ENCODE results near the gene NPY4R2.
"Not testable (repeated sequence)": the region's sequence is repeated elsewhere in the genome, so short reads cannot be mapped to it uniquely, and the experiment has no call there.

The NPY4R2 gene

GRCh38 chr10:47932824-47933223, 14.4 kb downstream of the NPY4R2 start:
- in situ Hi-C loops (cut with HindIII; ENCODE audit: low sequenced_read_pairs), result not testable (repeated sequence)

- in situ Hi-C loops (cut with HindIII; ENCODE audit: low sequenced_read_pairs), result not testable (repeated sequence)
Measured at GRCh38 chr10:47933462-47933861, 15.0 kb downstream of the NPY4R2 start.

DNA sequence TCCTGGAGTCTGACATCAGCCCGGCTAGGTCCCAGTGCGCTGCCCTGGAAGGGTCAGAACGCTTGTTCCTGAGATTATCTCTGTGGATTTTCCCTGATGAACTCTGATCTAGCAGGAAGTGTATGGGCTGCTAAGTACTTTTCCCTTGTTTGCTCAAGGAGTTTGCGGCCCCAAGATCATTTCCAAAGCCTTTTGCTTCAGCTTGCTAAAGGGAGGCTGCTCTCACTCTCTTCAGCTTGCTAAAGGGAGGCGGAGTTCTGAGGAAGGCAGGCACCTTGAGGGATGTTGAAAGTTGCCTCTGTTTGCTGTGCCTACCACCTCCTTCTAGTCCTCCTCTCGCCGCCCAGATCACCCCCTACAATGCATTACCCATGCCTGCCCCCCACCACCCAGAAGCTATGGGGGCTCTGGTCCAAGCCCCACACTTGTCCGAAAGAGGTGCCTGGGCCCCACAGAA, 18.3 kb downstream of the NPY4R2 start:
- in situ Hi-C loops (cut with HindIII; ENCODE audit: low sequenced_read_pairs), result not testable (repeated sequence)

DNA sequence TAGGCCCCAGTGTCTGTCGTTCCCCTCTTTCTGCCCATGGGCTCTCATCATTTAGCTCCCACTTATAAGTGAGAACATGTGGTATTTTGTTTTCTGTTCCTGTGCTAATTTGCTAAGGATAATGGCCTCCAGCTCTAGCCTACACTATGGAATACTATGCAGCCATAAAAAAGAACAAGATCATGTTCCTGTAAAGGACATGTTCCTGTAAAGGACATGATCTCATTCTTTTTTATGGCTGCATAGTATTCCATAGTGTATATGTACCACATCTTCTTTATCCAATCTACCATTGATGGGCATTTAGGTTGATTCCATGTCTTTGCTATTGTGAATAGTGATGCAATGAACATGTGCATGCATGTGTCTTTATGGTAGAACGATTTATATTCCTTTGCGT, 19.2 kb downstream of the NPY4R2 start:
- in situ Hi-C loops (cut with HindIII; ENCODE audit: low sequenced_read_pairs), result not testable (repeated sequence)

DNA sequence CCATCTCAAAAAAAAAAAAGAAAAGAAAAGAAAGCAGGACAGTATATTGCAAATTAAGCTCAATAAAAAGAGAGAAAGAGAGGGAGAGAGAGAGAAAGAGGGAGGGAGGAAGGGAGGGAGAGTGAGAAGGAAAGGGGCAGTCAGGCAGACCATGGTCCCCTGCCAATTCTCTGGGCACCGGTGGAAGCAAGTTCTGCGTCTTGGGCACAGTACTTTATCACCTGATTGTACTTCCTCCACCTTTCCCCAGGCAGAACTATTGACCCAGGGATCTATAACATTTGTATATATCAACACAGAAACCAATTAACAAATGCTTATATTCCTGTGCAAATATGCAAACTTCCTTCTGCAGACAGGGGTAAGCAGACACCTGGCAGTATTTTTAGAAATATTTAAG, 22.4 kb downstream of the NPY4R2 start:
- in situ Hi-C loops (cut with HindIII; ENCODE audit: low sequenced_read_pairs), result not testable (repeated sequence)

GRCh38 chr10:47941379-47941778, 22.9 kb downstream of the NPY4R2 start:
- in situ Hi-C loops (cut with HindIII; ENCODE audit: low sequenced_read_pairs), result not testable (repeated sequence)

- in situ Hi-C loops (cut with HindIII; ENCODE audit: low sequenced_read_pairs), result not testable (repeated sequence)
Measured at GRCh38 chr10:47942351-47943019, 24.0 kb downstream of the NPY4R2 start.

DNA sequence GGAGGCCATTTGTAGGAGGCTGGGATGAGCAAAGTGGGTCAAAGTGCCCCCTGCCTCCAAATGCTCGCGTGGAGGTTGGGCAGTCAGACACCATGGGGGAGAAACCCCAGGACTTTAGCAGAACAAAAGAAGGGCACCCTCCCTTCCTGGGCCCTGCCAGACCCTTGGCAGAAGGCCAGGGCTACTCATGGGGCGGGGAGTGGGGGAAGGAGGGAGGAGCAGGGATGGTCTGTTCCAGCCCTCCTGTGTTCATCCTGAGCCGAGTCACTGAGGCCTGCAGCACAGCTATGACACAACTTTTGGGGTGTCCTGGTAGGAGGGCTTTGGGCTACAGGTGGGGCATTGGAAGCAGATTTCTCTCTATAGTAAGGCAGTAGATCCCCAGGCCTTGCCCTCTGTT, 24.9 kb downstream of the NPY4R2 start:
- in situ Hi-C loops (cut with HindIII; ENCODE audit: low sequenced_read_pairs), result not testable (repeated sequence)

GRCh38 chr10:47947424-47947823, 29.0 kb downstream of the NPY4R2 start:
- in situ Hi-C loops (cut with HindIII; ENCODE audit: low sequenced_read_pairs), result not testable (repeated sequence)

DNA sequence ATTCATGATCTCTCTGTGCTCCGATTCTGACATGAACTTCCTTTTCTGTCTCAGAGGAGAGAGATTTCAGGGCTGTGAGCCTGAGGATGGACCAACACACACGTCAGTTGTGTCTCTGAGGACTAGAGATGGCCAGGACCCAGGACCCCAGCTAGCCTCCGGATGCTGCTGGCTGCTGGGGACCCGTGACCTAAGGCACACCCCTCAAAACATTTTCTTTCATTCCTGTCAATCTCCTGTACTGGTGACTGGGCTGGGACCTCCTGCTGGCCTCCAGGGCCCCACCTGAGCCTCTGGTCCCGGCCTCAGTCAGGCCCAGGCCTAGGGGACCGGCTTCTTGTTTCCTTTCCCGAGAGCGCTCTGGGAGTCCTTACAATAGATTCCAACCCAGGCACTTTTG, 38.7 kb downstream of the NPY4R2 start:
- in situ Hi-C loops (cut with HindIII; ENCODE audit: low sequenced_read_pairs), result not testable (repeated sequence)

- in situ Hi-C loops (cut with HindIII; ENCODE audit: low sequenced_read_pairs), result not testable (repeated sequence)
Measured at GRCh38 chr10:47959677-47960076, 41.2 kb downstream of the NPY4R2 start.

DNA sequence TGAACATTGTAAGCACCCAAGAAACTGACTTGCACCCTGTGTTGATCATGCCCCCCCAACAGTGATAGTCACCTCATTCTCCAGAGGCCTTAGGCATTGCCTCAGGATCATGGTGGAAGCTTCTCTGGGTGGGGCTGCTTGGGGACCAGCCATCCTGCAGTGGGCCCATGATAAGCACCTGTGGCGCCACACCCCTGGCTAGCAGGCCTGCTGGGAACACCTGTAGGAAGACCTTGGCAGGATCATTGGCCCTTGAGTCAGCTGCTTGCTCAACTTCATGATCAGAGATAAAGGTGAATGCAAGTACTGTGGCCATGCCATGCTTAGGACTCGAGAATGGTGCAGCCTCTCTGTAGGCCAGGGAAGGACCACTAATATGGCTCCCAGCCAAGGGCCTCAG, 42.2 kb downstream of the NPY4R2 start:
- in situ Hi-C loops (cut with HindIII; ENCODE audit: low sequenced_read_pairs), result not testable (repeated sequence)

- in situ Hi-C loops (cut with HindIII; ENCODE audit: low sequenced_read_pairs), result not testable (repeated sequence)
Measured at GRCh38 chr10:47962785-47963184, 44.3 kb downstream of the NPY4R2 start.

DNA sequence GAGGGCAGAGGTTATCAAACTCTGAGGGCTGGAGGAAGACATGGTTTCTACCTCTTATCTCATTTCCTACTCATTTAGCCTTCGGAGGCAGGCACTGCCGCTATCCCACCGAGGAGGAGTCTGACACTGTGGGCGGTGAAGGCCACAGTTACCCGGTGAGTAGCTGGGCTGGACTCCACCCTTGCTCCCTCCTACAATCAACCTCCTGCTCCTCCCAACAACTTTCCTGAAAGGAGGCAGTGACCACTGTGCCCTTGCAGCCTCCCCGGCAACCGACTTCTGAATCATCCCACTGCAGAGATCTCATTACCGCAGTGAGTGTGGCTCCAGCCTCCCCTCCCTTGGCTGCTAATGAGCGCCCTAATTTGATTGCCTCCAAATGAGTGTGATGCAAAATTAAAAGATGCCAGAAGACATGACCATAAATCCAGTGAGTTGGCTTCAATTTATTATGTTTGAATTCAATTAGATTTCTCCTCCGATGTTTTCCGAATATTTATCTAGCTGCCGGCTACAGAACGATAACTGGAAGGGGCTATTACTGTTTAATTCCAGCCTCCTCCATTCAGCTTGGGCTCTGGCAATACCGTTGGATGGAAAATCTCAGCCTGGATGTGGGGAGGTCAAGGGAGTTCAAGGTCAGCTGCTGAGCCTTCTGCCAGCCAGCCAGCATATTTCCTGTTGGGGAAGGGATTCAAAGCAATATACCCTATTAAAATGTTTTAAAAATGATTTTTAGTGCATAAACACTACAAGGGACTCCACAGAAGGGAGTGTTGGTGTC, 46.0 kb downstream of the NPY4R2 start:
- in situ Hi-C loops (cut with HindIII; ENCODE audit: low sequenced_read_pairs), result not testable (repeated sequence)

- in situ Hi-C loops (cut with HindIII; ENCODE audit: low sequenced_read_pairs), result not testable (repeated sequence)
Measured at GRCh38 chr10:47968988-47969387, 50.5 kb downstream of the NPY4R2 start.

- in situ Hi-C loops (cut with HindIII; ENCODE audit: low sequenced_read_pairs), result not testable (repeated sequence)
Measured at GRCh38 chr10:47970047-47970446, 51.6 kb downstream of the NPY4R2 start.

DNA sequence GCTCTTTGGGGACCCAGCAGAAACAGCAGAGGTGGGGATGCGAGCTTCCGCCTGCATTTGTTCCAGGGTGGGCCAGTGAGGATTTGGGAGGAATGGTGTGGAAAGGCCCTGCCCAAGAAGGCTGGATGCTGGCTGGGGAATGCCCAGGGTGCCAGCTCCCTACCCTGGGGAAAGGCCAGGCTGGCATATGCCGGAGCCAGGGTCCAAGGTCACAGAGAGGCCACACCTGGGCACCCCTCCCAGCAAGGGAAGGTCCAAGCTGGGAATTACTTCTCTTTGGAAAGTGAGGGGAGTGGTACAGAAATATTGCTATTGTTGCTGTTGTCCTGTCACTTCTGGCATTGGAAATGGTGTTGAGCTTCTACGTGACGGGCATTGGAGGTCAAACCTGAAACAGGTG, 53.1 kb downstream of the NPY4R2 start:
- in situ Hi-C loops (cut with HindIII; ENCODE audit: low sequenced_read_pairs), result not testable (repeated sequence)

DNA sequence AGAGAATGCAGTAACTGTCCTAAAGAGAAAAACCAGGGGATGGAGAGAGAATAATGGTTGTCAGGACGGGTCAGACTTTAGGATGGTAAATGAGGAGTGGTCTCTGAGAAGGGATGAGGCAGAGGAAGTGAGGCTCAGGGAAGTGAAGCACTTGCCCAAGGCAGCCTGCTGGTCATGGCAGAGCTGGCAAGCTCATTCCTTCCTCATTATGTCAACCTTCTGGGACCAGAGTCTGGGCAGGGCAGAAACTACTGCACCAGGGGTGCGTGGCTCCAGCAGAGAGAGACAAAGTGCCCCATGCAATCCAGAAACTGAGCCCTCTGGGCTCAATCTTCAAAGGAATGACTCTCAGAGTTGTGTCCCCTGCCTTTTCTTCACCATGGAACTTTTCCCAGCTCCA, 53.6 kb downstream of the NPY4R2 start:
- in situ Hi-C loops (cut with HindIII; ENCODE audit: low sequenced_read_pairs), result not testable (repeated sequence)
